Fibroblast of lung (primary cell): ENCODE results near the gene SORL1-AS1.

ENCODE experiments used
- CTCF ChIP-seq, 2 donors: IDR thresholded peaks in 1 of 2; conservative IDR thresholded peaks in 1 of 2; 1 replicate in 1 of 2; 2 replicates in 1 of 2; pipeline ENCODE4 v1.5.1; 2011 to 2012; ENCODE audit warnings: low read length in 2 of 2, control low read depth in 1 of 2, inconsistent platforms in 1 of 2, low read depth in 1 of 2, mild to moderate bottlenecking in 1 of 2
- EZH2 ChIP-seq: IDR thresholded peaks from 2 replicates; pipeline ENCODE4 v1.5.1; 2012; ENCODE audit warnings: low read length, control low read depth, mild to moderate bottlenecking; ENCODE audit errors: missing control alignments

GRCh38 chr11:121420398-121420797, 32.4 kb downstream of the SORL1-AS1 start:
- TF ChIP-seq CTCF (conservative IDR thresholded peaks at IDR 0.05 in 1 of 2, IDR thresholded peaks at IDR 0.05 in 1 of 2; ENCODE audit: low read depth in 1 of 2, low read length in 2 of 2) (no peak), EZH2 (no peak)
